NB4 (cell line): ENCODE results near the gene FRMD4B.

Experiments used
- POLR2A ChIP-seq: IDR thresholded peaks from 2 replicates; pipeline ENCODE4 v1.6.1; 2011; ENCODE audit warnings: mild to moderate bottlenecking; ENCODE audit not compliant: insufficient read length; ENCODE audit errors: extremely low read depth
- TF ChIP-seq, protein P1 (sequence below): IDR thresholded peaks from one replicate; pipeline ENCODE4 v1.5.1; 2012; ENCODE audit warnings: low read depth, low read length

DNA sequence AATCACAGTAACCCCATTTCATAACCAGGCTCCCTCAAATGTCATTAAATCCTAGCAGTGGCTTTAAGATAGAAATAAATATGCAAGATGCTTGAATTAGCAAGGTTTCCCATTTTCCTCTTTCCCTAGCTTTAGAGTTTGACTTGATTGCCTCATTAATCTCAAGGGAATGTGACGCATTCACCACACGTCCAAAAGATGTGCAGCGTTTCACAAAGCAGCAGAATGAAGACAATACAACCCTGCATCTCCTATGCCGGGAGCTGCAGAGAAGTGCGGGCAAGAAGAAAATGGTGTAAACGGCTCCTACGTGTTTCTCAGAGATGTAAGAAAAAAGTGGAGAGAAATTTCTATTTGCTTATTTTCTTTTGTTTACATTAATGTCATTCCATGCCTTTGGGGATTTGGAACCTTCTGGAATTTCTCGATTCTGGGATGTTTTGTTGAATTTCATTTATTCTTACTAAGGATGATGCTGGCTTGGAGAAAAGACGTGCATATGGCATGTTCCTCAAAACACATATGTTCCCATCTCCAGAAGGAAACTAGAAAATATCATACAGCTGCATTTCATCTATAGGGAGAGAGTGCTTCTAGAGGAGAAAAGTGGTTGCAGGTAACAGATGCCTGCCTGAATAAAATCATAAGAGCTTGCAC, 27.8 kb upstream of the FRMD4B start:
- TF ChIP-seq, protein P1, sequence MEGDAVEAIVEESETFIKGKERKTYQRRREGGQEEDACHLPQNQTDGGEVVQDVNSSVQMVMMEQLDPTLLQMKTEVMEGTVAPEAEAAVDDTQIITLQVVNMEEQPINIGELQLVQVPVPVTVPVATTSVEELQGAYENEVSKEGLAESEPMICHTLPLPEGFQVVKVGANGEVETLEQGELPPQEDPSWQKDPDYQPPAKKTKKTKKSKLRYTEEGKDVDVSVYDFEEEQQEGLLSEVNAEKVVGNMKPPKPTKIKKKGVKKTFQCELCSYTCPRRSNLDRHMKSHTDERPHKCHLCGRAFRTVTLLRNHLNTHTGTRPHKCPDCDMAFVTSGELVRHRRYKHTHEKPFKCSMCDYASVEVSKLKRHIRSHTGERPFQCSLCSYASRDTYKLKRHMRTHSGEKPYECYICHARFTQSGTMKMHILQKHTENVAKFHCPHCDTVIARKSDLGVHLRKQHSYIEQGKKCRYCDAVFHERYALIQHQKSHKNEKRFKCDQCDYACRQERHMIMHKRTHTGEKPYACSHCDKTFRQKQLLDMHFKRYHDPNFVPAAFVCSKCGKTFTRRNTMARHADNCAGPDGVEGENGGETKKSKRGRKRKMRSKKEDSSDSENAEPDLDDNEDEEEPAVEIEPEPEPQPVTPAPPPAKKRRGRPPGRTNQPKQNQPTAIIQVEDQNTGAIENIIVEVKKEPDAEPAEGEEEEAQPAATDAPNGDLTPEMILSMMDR, result no peak
- TF ChIP-seq POLR2A, result no peak
